Esophagus squamous epithelium (tissue), 4 donors: ENCODE data around the gene REPS2.

ENCODE experiments used
- POLR2A ChIP-seq, 4 donors: fragments of 450-650 bp; IDR thresholded peaks; one replicate each; pipeline ENCODE4 v1.6.1; 2017; ENCODE audit warnings: antibody characterized with exemption in 4 of 4, mild to moderate bottlenecking in 4 of 4, moderate library complexity in 3 of 4
- TF ChIP-seq, protein P1 (sequence below), 6 experiments: fragments of 450-650 bp in 4 of 6; fragments of 200-600 bp in 2 of 6; sonication (generic) in 2 of 6; IDR thresholded peaks; one replicate each; pipeline ENCODE4 v1.5.1; 2016 to 2019; ENCODE audit warnings: antibody characterized with exemption in 6 of 6, mild to moderate bottlenecking in 4 of 6, moderate library complexity in 4 of 6

DNA sequence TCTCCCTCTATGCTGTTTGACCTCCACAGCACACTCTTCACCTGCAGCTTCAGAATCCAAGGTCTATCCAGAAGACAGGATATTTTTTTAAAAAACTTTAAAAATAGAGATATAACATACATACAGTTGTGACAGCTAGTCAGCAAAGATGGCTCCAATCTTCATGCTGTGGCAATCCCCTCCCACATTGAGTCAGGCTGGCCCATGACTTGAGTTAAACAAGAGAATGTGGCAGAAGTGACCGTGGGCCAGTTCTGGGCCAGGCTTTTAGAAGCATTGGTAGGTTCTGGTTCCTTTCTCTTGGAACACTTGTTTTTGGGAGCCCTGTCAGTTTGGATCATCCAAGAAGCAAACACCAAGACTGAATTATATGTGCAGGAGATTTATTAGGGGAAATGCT, 36.1 kb upstream of the REPS2 start:
- TF ChIP-seq, protein P1, sequence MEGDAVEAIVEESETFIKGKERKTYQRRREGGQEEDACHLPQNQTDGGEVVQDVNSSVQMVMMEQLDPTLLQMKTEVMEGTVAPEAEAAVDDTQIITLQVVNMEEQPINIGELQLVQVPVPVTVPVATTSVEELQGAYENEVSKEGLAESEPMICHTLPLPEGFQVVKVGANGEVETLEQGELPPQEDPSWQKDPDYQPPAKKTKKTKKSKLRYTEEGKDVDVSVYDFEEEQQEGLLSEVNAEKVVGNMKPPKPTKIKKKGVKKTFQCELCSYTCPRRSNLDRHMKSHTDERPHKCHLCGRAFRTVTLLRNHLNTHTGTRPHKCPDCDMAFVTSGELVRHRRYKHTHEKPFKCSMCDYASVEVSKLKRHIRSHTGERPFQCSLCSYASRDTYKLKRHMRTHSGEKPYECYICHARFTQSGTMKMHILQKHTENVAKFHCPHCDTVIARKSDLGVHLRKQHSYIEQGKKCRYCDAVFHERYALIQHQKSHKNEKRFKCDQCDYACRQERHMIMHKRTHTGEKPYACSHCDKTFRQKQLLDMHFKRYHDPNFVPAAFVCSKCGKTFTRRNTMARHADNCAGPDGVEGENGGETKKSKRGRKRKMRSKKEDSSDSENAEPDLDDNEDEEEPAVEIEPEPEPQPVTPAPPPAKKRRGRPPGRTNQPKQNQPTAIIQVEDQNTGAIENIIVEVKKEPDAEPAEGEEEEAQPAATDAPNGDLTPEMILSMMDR (IDR thresholded peaks at IDR 0.05), result no peak
- no peak for TF ChIP-seq POLR2A (IDR thresholded peaks at IDR 0.05)
